Panc1 (cell line): ENCODE data around the gene EIF4ENIF1. TPM values are rescaled to one million over a fixed set of nuclear protein-coding genes. Genes with fewer than 3 reads are reported as not detected.

Experiments used
- ATAC-seq: fragments of 200-7000 bp; cut with Tn5 transposase; 2 replicates; pipeline ENCODE4 v1.9.1; 2020; ENCODE audit warnings: mild to moderate bottlenecking, moderate library complexity
- BruUV-seq: library from RNA; stranded (reverse); fragments of 400-500 nt; replicated peaks from 2 replicates; lab custom pipeline; 2021; lab: Mats Ljungman, UMichigan
- CTCF ChIA-PET: fragments of 300-600 bp; sonication (Branson Sonifier 250); formaldehyde crosslinking; loops from one replicate; lab custom pipeline; 2022; ENCODE audit warnings: antibody characterized with exemption; lab: Charles Lee
- POLR2A ChIA-PET: fragments of 300-600 bp; sonication (Branson Sonifier 250); formaldehyde crosslinking; loops from one replicate; lab custom pipeline; 2022; ENCODE audit warnings: antibody characterized with exemption; lab: Charles Lee
- DNase-seq: peaks from one replicate; pipeline ENCODE4 v3.0.0-alpha.2; 2010; ENCODE audit warnings: low read depth, low spot score
- H3K27ac ChIP-seq: 2 replicates; pipeline ENCODE4 v1.5.1; 2011; ENCODE audit warnings: mild to moderate bottlenecking, low read length, inconsistent platforms
- H3K27me3 ChIP-seq: fragments of 200-500 bp; sonication (Bioruptor generic); 2 replicates; pipeline ENCODE4 v1.6.0; 2014; ENCODE audit warnings: low read length, inconsistent platforms; ENCODE audit not compliant: control insufficient read depth, insufficient read depth
- H3K36me3 ChIP-seq: fragments of 200-500 bp; sonication (Bioruptor generic); 2 replicates; pipeline ENCODE4 v1.5.1; 2014; ENCODE audit warnings: inconsistent platforms, mild to moderate bottlenecking, low read length, moderate library complexity; ENCODE audit not compliant: control insufficient read depth, insufficient read depth
- H3K4me1 ChIP-seq: 2 replicates; pipeline ENCODE4 v1.5.1; 2011; ENCODE audit warnings: inconsistent platforms, mild to moderate bottlenecking, low read length, moderate library complexity; ENCODE audit not compliant: control insufficient read depth, insufficient read depth
- H3K4me3 ChIP-seq, 2 experiments: 2 replicates each; pipeline ENCODE4 v1.5.1; 2011 to 2012; ENCODE audit warnings: low read depth in 2 of 2, low read length in 2 of 2, mild to moderate bottlenecking in 2 of 2, inconsistent platforms in 1 of 2, moderate library complexity in 1 of 2
- H3K9me3 ChIP-seq: fragments of 200-500 bp; sonication (Bioruptor generic); 2 replicates; pipeline ENCODE4 v1.5.1; 2014; ENCODE audit warnings: low read depth, mild to moderate bottlenecking, inconsistent platforms, low read length, moderate library complexity; ENCODE audit not compliant: control insufficient read depth, insufficient read depth
- POLR2AphosphoS5 ChIP-seq: IDR thresholded peaks from 2 replicates; pipeline ENCODE4 v1.6.1; 2012; ENCODE audit warnings: mild to moderate bottlenecking, low read depth, low read length, moderate library complexity
- REST ChIP-seq, 2 experiments: IDR thresholded peaks; 2 replicates each; pipeline ENCODE4 v1.6.1; 2011 to 2012; ENCODE audit warnings: low read depth in 2 of 2, control low read depth in 1 of 2, low read length in 1 of 2, mild to moderate bottlenecking in 1 of 2, moderate library complexity in 1 of 2; ENCODE audit not compliant: insufficient read depth in 1 of 2
- SIN3A ChIP-seq: IDR thresholded peaks from 2 replicates; pipeline ENCODE4 v1.6.1; 2012; ENCODE audit warnings: low read depth, mild to moderate bottlenecking, low read length, moderate library complexity, borderline replicate concordance; ENCODE audit not compliant: insufficient read depth
- TCF7L2 ChIP-seq: IDR thresholded peaks from 2 replicates; pipeline ENCODE4 v1.6.1; 2011; ENCODE audit warnings: mild to moderate bottlenecking, low read depth, low read length, inconsistent platforms
- in situ Hi-C: cut with HindIII; loops from 2 replicates; pipeline ENCODE4 v1.10.0; 2016; ENCODE audit warnings: low sequenced_read_pairs, low pct_unique_long_range_greater_than_20kb
- intact Hi-C: fragments of 100-400 bp; cut with micrococcal nuclease; formaldehyde crosslinking; loops from one replicate; pipeline ENCODE4 v1.10.0; 2022; ENCODE audit not compliant: unreplicated experiment
- total RNA-seq: library from RNA; stranded (reverse); gene quantifications from one replicate; pipeline ENCODE4 v1.2.1, GENCODE V29; 2021; ENCODE audit not compliant: unreplicated experiment
- TF ChIP-seq, protein P1 (sequence below): fragments of 450-650 bp; IDR thresholded peaks from 2 replicates; pipeline ENCODE4 v1.5.1; 2017; ENCODE audit warnings: mild to moderate bottlenecking

The EIF4ENIF1 gene
- total RNA-seq, 1 experiment from 2014 or later, result 23.3 TPM

DNA sequence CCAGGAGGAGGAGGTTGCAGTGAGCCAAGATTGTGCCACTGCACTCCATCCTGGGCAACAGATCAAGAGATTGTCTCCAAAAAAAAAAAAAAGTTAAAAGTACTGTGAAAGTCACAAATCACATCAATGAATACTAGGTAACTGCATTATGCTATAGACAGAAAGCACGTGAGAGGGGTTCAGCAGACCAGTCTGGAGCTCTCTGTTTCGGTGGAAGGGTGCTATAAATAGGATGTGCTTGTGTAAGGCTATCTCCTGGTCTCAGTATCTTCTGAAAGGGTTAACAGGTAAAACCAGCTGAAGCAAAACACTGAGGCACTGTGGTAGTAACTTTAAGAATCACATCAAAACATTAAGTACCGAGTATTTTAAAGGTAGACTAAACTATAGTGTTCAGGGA lies 43.4 kb downstream of the EIF4ENIF1 start:
- CTCF ChIA-PET, result no interaction called here
- peaks cover 13% of the 10 kb centered on the region for H3K36me3 ChIP-seq
- no peak for ATAC-seq

DNA sequence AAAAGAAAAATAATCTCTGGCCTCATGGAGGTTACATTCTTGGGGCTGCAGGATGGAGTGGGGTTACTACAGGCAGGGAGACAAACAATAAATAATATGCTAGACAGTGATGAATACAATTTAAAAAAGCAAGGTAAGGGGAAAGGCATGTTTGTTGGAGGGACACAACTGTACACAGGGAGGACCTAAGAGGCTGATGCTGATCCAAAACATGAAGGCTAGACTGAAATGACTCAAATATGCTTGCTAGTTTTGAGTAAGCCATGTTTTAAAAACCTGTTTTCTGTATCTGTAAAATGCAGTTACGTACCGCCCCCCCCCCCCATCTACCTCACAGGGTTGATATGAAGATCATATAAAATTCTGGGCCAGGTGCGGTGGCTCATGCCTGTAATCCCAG lies 44.0 kb downstream of the EIF4ENIF1 start:
- DNase-seq, result no peak
- ChIA-PET POLR2A (no interaction called here), CTCF (no interaction called here)
- ATAC-seq, result no peak
- in situ Hi-C loops, result no loop called here
- Histone ChIP-seq H3K36me3 (peaks cover 13% of the 10 kb centered on the region), H3K27ac (no peak overlapping the region), H3K4me1 (no peaks in the 10 kb centered on the region), H3K4me3 (no peak overlapping the region), H3K9me3 (no peaks in the 10 kb centered on the region), H3K27me3 (no peaks in the 10 kb centered on the region)
- TF ChIP-seq POLR2AphosphoS5 (no peak), REST (IDR thresholded peaks at IDR 0.05; ENCODE audit: insufficient read depth in 1 of 2, low read depth in 2 of 2, low read length in 1 of 2) (no peak), SIN3A (no peak), TCF7L2 (no peak)
- TF ChIP-seq, protein P1, sequence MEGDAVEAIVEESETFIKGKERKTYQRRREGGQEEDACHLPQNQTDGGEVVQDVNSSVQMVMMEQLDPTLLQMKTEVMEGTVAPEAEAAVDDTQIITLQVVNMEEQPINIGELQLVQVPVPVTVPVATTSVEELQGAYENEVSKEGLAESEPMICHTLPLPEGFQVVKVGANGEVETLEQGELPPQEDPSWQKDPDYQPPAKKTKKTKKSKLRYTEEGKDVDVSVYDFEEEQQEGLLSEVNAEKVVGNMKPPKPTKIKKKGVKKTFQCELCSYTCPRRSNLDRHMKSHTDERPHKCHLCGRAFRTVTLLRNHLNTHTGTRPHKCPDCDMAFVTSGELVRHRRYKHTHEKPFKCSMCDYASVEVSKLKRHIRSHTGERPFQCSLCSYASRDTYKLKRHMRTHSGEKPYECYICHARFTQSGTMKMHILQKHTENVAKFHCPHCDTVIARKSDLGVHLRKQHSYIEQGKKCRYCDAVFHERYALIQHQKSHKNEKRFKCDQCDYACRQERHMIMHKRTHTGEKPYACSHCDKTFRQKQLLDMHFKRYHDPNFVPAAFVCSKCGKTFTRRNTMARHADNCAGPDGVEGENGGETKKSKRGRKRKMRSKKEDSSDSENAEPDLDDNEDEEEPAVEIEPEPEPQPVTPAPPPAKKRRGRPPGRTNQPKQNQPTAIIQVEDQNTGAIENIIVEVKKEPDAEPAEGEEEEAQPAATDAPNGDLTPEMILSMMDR, result no peak
- no TSS peak for BruUV-seq
- intact Hi-C loops, result no loop called here

More for the DNA sequence above, 43.4 kb downstream of the EIF4ENIF1 start:
- H3K27me3 ChIP-seq, result no peaks in the 10 kb centered on the region
- H3K4me3 ChIP-seq, result no peak overlapping the region
- H3K9me3 ChIP-seq, result no peaks in the 10 kb centered on the region
- BruUV-seq, result no TSS peak
- no peak for DNase-seq
- H3K4me1 ChIP-seq, result no peaks in the 10 kb centered on the region
- POLR2A ChIA-PET, result no interaction called here
- in situ Hi-C loops, result no loop called here
- no peak for TF ChIP-seq SIN3A
- TF ChIP-seq TCF7L2, result no peak
- no peak for TF ChIP-seq REST (IDR thresholded peaks at IDR 0.05; ENCODE audit: insufficient read depth in 1 of 2, low read depth in 2 of 2, low read length in 1 of 2)
- no peak for TF ChIP-seq POLR2AphosphoS5
- TF ChIP-seq, protein P1, result no peak
- no peak overlapping the region for H3K27ac ChIP-seq
- intact Hi-C loops, result no loop called here
